NCI-H1436 (cell line): ENCODE measurements around the gene FBXW8.

Experiments used
- DNase-seq: peaks from one replicate; lab custom pipeline; 2025; lab: John Stamatoyannopoulos, UW

FBXW8 gene

DNA sequence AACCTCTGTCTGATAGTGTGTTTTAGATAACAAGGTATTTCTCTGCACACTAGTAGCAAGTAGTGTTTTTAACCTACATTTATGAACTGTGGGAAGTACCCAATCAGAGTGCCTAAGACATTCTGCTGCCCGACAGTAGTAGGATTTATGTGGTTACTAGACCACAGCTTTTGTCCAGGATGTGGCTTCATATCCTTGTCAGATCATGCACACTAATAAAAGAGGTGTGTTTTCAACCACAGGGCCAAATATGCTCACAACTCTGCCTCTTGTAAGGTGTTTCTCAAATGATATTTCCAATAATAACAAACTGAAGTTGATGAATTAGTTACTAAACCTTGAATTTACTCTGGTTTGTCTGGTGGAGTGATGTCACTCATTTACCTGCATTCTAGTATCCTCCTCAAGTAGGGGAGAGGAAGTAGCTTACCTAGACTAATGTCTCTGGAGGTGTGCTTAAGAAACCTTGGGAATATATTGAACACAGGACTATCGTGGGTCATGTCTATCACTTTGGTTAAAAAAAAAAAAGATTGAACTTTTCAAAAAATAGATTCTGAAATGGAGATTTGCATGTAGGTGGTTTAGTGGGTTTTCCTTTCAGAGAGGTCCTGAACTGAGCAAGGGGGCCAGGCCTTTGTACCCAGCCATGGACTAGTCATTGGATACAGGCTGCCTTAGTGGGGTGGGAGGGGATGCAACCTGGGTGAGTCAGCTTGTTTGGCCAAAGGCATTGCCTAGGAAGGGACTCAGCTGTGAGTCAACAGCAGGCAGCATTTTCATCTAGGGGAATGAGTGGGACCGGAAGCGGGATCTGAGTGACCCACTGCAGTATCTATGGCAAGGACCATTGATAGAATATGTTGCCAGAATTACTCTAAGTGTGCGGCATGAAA, 14.1 kb downstream of the FBXW8 start:
- DNase-seq: no peak

DNA sequence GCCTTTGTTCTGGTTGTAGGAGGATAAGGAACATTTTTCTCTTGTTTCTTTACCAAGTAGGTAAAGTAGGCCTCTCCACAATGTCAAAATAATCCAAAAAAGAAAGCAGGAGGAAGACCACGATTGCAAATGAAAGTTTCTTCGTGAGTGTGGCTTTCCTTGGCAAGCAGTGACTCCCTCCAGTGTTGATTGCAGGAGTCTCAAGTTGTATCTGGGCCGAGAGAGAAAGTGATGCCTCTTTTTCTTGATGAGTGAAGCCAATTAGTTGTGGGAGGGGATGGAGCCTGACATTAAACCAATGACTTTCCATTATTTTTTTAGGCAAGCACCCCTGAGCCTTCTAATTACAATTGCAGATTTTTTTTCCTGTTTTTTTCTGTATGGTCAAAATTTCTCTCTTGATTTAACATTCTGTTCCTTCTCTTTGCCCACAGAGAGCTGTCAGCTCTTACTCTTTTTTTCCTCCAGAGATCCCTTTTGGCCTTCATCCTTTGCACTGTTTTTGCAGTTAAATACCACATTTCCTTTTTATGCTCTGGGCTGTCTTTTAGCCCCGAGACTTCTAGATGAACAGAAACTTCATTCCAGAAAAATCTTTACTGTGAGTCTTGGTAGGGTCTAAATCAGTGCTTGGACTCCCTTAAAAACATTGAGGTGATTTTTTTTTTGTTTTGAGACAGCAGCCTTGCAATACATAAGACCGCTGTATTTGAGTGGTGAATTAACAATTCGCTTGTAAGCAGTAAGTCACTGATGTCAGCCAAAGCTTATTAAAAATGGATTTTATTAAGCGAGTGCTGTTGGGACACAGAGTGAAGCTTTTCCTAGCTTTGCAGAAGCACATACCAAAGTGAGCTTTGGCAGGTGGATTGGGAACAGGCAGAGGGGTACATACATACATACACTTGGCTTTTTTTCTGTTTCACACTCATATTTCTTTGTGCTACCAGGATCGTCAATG, 15.8 kb downstream of the FBXW8 start:
- DNase-seq: no peak

- no peak for DNase-seq
These were observed 16.6 kb downstream of the FBXW8 start for GRCh38 chr12:116927244-116927940.

DNA sequence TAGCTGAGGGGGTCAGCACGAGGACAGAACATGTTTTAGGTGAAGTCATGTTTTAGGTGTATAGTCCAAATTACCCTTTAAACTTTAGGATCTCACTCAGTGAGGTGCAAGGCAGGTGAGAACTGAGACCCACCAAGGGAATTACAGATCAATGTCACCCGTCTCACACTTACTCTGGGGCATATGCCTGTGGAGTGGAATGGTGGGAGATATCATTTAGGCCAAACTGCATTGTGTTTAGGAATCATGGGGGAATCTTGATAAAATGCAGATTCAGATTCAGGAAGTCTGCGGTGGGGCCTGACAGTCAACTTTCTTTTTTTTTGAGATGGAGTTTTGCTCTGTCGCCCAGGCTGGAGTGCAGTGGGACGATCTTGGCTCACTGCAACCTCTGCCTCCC, 17.8 kb downstream of the FBXW8 start:
- DNase-seq: no peak

DNA sequence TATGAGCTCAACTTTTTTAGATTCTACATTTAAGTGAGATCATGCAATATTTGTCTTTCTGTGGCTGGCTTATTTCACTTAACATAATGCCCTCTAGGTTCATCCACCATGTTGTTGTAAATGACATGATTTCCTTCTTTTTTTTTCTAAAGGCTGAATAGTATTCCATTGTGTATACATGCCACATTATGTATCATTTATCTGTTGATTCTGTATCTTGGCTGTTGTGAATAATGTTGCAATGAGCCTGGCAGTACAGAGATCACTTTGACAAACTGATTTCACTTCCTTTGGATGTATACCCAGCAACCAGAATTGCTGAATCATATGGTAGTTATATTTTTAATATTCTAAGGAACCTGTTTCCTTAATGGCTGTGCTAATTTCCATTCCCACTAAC, 19.1 kb downstream of the FBXW8 start:
- DNase-seq: no peak

GRCh38 chr12:116931665-116932064, 20.9 kb downstream of the FBXW8 start:
- no peak for DNase-seq

DNA sequence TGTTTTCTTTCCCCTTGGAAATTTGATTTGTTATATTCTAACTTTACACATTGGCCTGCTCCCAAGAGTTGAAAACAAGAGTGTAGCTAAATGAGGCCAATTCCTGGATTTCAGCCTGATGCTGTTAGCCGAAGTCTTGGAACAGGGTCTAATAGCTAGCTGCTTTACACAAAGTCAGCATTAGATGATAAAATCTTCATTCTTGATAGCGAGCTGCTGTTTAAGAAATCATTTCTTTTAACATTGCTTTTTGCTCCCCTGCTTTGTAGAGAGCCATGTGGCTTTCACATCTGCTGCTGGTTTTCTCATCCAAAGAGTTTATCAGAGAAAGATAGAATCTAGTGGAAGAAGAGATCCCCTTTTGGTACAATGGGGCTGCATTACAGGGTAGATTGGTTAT, 22.3 kb downstream of the FBXW8 start:
- no peak for DNase-seq

DNA sequence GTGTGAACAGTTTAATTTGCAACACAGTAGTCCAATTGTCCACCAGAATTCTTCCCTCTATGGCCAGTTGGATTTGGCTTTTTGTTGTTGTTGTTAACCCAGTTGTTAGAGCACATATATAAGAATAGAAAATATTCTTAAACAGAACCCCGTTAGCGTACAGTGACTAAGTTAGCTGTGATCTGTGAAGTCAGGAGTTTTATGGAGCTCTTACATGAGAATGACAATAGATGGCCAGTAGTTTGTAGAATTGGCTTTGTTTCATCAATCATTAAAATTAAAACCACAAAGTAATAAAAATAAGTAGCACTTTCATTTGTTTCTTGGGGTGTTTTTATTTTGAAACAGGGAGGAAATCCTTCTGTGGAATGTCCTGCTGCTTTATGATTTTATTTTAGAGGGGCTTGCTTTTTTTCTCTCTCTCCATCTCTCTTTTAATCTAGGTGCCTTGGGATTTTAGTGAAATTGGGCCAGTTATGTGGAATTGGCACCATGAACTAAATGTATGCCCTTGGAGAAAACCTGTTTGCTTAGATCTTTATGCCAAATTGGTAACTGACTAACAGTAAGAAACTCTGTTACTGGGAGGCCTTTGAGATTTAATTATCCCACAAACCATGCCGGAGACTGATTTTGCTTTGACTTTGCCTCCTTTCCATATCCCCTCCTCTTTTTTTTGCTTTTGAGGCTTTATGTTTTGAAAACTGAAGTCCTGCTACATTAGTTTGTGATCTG, 22.9 kb downstream of the FBXW8 start:
- DNase-seq: no peak

- no peak for DNase-seq
These were observed 24.4 kb downstream of the FBXW8 start for GRCh38 chr12:116934908-116935705.

DNA sequence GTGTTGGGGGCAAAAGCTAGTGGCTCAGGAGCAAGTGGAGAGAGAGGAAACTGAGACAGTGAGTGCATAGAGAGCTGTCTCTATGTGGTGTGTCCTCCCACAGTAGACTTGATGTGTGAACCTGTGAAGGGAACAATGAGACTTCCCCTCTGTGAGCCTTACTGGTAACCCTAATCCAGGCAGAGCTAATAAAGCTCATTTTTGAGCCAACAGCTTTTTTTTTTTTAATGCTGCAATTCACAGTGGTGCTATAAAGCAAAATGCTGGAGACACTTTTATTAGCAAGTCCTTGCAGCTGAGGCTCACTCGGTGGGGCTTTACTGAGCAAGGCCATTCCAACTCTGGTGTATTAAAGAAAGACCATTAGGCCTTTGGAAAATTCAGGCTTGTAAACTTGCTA, 26.9 kb downstream of the FBXW8 start:
- DNase-seq: no peak

DNA sequence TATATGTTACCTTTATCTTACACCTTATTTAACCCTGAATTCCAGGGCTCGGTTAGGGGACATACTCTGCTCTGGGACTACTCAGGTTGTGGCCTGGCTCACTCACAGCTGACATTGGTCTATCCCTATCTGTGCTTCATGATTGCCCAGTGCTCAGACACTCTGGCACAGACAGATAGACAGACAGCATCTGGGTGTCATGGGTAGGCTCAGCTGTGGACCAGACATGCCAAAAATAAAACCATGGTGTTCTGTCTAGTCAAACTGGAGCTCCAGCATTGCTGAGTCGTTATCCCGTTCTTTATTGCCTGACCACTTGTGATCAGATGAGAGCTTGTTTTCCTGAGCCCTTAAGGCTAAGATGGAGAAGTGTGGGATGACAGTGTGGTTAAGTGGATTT, 29.0 kb downstream of the FBXW8 start:
- DNase-seq: no peak

DNA sequence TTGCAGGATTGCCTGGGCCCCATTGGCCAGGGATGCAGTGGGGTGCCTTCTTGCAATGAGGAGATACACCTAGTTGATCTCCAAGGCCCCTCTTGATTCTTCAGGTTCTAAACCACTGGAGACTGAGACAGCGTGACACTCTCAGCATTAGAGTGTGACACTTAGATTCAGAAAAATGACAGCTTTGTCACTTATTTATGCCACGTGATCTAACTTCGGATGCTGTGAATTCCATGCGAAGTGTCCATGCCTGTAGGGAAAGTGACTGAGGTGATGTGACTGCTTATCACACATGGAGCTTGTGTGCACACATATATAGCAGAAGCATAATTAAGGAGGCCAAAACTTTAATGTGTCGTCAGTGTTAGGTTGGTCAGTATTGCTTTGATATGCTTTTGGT, 30.4 kb downstream of the FBXW8 start:
- no peak for DNase-seq

GRCh38 chr12:116943419-116944372, 32.9 kb downstream of the FBXW8 start:
- no peak for DNase-seq

- no peak for DNase-seq
These were observed 35.3 kb downstream of the FBXW8 start for GRCh38 chr12:116945886-116946550.

DNA sequence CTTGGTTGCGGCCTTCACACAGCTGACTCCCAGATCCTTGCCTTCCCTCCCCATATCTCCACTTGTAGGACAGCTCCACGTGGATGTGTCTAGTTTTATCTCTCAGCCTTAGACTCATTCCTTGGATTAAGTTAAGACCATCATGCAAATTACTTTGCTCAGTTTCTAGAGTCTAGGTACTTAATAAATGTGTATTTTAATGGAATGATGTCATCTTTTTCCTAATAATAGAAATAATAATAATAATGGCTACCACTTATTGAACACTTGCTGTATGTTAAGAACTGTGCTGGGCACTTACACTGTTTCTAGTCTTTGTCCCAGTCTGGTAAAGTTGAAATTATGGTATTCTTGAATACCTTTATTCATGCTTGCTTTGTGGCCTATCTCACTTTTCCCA, 37.5 kb downstream of the FBXW8 start:
- no peak for DNase-seq

GRCh38 chr12:116950628-116951325, 40.0 kb downstream of the FBXW8 start:
- no peak for DNase-seq

DNA sequence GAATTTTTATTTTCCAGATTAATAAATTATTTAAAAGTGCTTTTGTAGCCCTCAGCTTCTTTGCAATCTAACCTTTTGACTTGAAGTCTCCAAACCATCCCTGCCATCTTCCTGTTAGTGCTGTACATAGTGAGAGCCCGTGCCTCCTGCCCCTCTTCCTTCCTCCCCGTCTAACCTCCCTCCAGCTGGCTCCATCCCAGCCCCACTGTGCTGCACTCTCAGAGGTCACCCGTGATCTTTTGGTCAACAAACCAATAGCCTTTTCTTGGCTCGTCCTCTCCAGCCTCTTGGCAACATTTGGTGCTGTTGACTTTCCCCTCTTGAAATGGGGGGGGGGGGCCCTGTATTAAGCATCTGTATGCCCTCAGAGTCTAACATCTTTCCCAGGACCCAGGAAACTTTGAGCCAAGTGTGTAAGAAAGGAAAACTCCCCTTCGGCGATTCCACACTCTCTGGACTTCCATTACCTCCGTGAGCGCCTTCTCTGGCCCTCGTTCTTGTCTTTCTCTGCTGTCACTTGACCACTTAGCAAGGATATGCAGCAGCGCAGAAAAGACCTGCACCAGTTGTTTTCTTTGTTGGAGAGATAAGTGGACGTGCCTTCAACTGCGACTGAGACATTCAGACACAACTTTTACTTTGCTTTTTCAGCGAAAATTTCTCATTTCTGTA, 44.1 kb downstream of the FBXW8 start:
- no peak for DNase-seq
